HepG2 (cell line): ENCODE measurements around the gene SCAI. TPM values are rescaled to one million over a fixed set of nuclear protein-coding genes. Genes with fewer than 3 reads are reported as not detected.

Experiments used
- ATAC-seq: fragments of 200-7000 bp; cut with Tn5 transposase; 3 replicates; pipeline ENCODE4 v1.9.1; 2020; ENCODE audit warnings: mild to moderate bottlenecking, moderate library complexity
- BruUV-seq: library from RNA; stranded (reverse); fragments of 400-500 nt; replicated peaks from 2 replicates; lab custom pipeline; 2021; lab: Mats Ljungman, UMichigan
- CTCF ChIA-PET: fragments of 300-600 bp; formaldehyde crosslinking; extraction: SDS; loops from one replicate; lab custom pipeline; 2021; ENCODE audit warnings: low total read pairs, inconsistent platforms, low intra/inter-chr PET ratio; lab: Yijun Ruan, JAX
- POLR2A ChIA-PET: fragments of 350-600 bp; sonication (Branson Sonifier 250); formaldehyde crosslinking; loops from one replicate; lab custom pipeline; 2020; ENCODE audit warnings: antibody characterized with exemption, inconsistent platforms; lab: Yijun Ruan, JAX
- DNase-seq: peaks from one replicate; pipeline ENCODE4 v3.0.0-alpha.2; 2015; ENCODE audit warnings: low spot score
- FAIRE-seq: peaks from 3 replicates; lab custom pipeline; 2011; peaks lifted over from hg19 to GRCh38; lab: Jason Lieb, UNC
- H2AFZ ChIP-seq: one replicate; pipeline ENCODE4 v1.6.1; 2011; ENCODE audit warnings: low read length, inconsistent platforms
- H3K27ac ChIP-seq: fragments of 300-600 bp; 3 replicates; pipeline ENCODE4 v1.8.0; 2011; ENCODE audit warnings: mixed run types, mild to moderate bottlenecking, mixed read lengths, low read length, inconsistent platforms; ENCODE audit not compliant: insufficient read depth; ENCODE audit errors: extremely low read length
- H3K27me3 ChIP-seq, 2 experiments: fragments of 200-600 bp in 1 of 2; 2 replicates in 1 of 2; 3 replicates in 1 of 2; pipeline versions ENCODE4 v1.6.0 to v1.8.0; 2011; ENCODE audit warnings: low read length in 2 of 2, mild to moderate bottlenecking in 2 of 2, moderate library complexity in 2 of 2, inconsistent platforms in 1 of 2; ENCODE audit not compliant: insufficient read depth in 2 of 2, control insufficient read depth in 1 of 2
- H3K36me3 ChIP-seq, 2 experiments: fragments of 200-600 bp in 1 of 2; replicated peaks in 1 of 2; 2 replicates in 1 of 2; 3 replicates in 1 of 2; pipeline versions ENCODE4 v1.5.1 to v1.8.0; 2011; ENCODE audit warnings: low read length in 2 of 2, inconsistent platforms in 1 of 2; ENCODE audit not compliant: insufficient read depth in 2 of 2, control insufficient read depth in 1 of 2
- H3K4me1 ChIP-seq: 2 replicates; pipeline ENCODE4 v1.5.1; 2012; ENCODE audit warnings: low read length, inconsistent platforms; ENCODE audit not compliant: insufficient read depth
- H3K4me2 ChIP-seq: 2 replicates; pipeline ENCODE4 v1.6.0; 2011; ENCODE audit warnings: low read depth, low read length, inconsistent platforms
- H3K4me3 ChIP-seq, 3 experiments: fragments of 200-600 bp in 1 of 3; sonication (generic), shearing (Covaris generic) in 1 of 3; replicated peaks in 1 of 3; 2 replicates each; pipeline ENCODE4 v1.5.1; 2011 to 2016; ENCODE audit warnings: low read length in 3 of 3, inconsistent platforms in 2 of 3, low read depth in 2 of 3, mild to moderate bottlenecking in 2 of 3, control low read depth in 1 of 3, mixed read lengths in 1 of 3; ENCODE audit not compliant: insufficient read depth in 1 of 3
- H3K79me2 ChIP-seq: one replicate; pipeline ENCODE4 v1.6.1; 2011; ENCODE audit warnings: low read length, inconsistent platforms; ENCODE audit not compliant: insufficient read depth
- H3K9ac ChIP-seq: 2 replicates; pipeline ENCODE4 v1.6.0; 2011; ENCODE audit warnings: mild to moderate bottlenecking, low read depth, low read length, inconsistent platforms; ENCODE audit not compliant: insufficient read depth
- H3K9me3 ChIP-seq: 2 replicates; pipeline ENCODE4 v1.5.1; 2012; ENCODE audit warnings: mild to moderate bottlenecking, low read length
- H4K20me1 ChIP-seq: 2 replicates; pipeline ENCODE4 v1.6.0; 2011; ENCODE audit warnings: inconsistent platforms, mild to moderate bottlenecking, low read length, moderate library complexity; ENCODE audit not compliant: insufficient read depth
- HIVEP1 ChIP-seq: sonication (generic); formaldehyde crosslinking; IDR thresholded peaks from 2 replicates; pipeline ENCODE4 v1.4.0; 2020; ENCODE audit warnings: mild to moderate bottlenecking, missing genetic modification reagents
- HNRNPK ChIP-seq: fragments of 200-400 bp; formaldehyde crosslinking; IDR thresholded peaks from 2 replicates; pipeline ENCODE4 v1.6.1; 2018; ENCODE audit warnings: low read length, low read depth, moderate library complexity, mild to moderate bottlenecking; ENCODE audit not compliant: poor library complexity, severe bottlenecking
- ZBTB46 ChIP-seq: sonication (generic); formaldehyde crosslinking; IDR thresholded peaks from 2 replicates; pipeline ENCODE4 v1.4.0; 2020; ENCODE audit warnings: mild to moderate bottlenecking, missing genetic modification reagents, borderline replicate concordance
- ZBTB49 ChIP-seq: sonication (generic); formaldehyde crosslinking; IDR thresholded peaks from 2 replicates; pipeline ENCODE4 v1.4.0; 2020; ENCODE audit warnings: missing genetic modification reagents, borderline replicate concordance
- ZNF263 ChIP-seq: sonication (generic); formaldehyde crosslinking; IDR thresholded peaks from 2 replicates; pipeline ENCODE4 v1.4.0; 2020; ENCODE audit warnings: missing genetic modification reagents
- ZNF564 ChIP-seq: sonication (generic); formaldehyde crosslinking; IDR thresholded peaks from 2 replicates; pipeline ENCODE4 v1.8.1; 2023; ENCODE audit warnings: mild to moderate bottlenecking, missing genetic modification reagents
- in situ Hi-C: cut with HindIII; loops from 2 replicates; pipeline ENCODE4 v1.10.0; 2017; ENCODE audit warnings: low pct_unique_long_range_greater_than_20kb; ENCODE audit not compliant: extremely low pct_ligation_motif_present
- intact Hi-C: fragments of 100-400 bp; cut with micrococcal nuclease; formaldehyde crosslinking; loops from one replicate; pipeline ENCODE4 v1.10.0; 2022; ENCODE audit not compliant: unreplicated experiment
- polyA plus RNA-seq, 8 experiments: library from polyadenylated mRNA; depleted of rRNA in 3 of 8; stranded (reverse) in 7 of 8; unstranded in 1 of 8; fragments of >200 nt; fragmentation: Illumina TruSeq in 4 of 8; extraction: Trizol in 4 of 8; gene quantifications; 2 replicates each; pipeline versions ENCODE4 v1.2.1 to v1.2.3, GENCODE V29; 2011 to 2016; ENCODE audit warnings: low read depth in 4 of 8, missing spikeins in 1 of 8, mixed read lengths in 1 of 8; ENCODE audit not compliant: insufficient read depth in 1 of 8
- total RNA-seq, 5 experiments: library from RNA; depleted of rRNA; stranded (reverse); fragments of >200 nt; fragmentation: Illumina TruSeq; extraction: Trizol; gene quantifications; 2 replicates each; pipeline ENCODE4 v1.2.3, GENCODE V29; 2016; ENCODE audit warnings: low read depth in 1 of 5

Gene SCAI
- total and polyA plus RNA-seq, 2 of the 13 experiments (the other 11 are each of a cell fraction or from before 2014, with no cell fraction given): 4.4 to 8.4 TPM

- TF ChIP-seq ZBTB46 (CRISPR knock-in tag) (no peak), HIVEP1 (CRISPR knock-in tag) (0 out of 2 replicates have a peak, but pooled peaks have one; percentile 60), ZNF263 (peak; percentile 91)
These were observed 202.8 kb downstream of the SCAI start (continued) for GRCh38 chr9:124940521-124940893.

DNA sequence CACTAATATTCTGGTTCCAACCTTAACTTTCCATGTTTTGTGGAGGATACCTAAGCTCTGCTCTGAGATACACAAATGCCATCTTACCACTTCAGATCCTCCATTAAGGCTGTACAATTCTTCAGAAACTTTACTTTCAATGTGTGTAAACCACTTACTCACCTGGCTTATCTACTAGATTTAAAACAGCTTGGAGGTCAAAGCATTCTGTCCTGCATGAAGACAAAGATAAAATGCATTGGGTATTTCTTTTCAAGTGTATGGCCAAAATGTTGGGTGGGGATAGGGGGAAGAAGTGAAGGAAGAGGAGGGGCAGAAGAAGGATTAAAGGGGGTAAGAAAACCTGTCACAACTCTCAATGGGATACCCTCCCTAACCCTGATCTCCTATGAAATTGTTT is 203.4 kb downstream of the SCAI start:
- Histone ChIP-seq H2AFZ (no peak overlapping the region), H3K79me2 (peaks cover 6% of the 10 kb centered on the region), H3K36me3 (peaks cover 0 to 10% of the 10 kb centered on the region in 2 experiments; a peak in 1 of 5 replicates), H4K20me1 (no peaks in the 10 kb centered on the region), H3K9ac (peak overlapping the region; percentile 99), H3K9me3 (no peaks in the 10 kb centered on the region), H3K27me3 (no peaks in the 10 kb centered on the region; a peak in 1 of 5 replicates), H3K27ac (peak overlapping the region; percentile 100), H3K4me2 (peak overlapping the region; percentile 86), H3K4me1 (peaks cover 18% of the 10 kb centered on the region), H3K4me3 (peak overlapping the region; percentile 94 to 99 (median 94))
- DNase-seq (no peak), FAIRE-seq (peak; percentile 8), ATAC-seq (no peak)
- ChIA-PET CTCF (no interaction called here), POLR2A (interaction anchor here (0.7 kb wide), 1 partner anchor 231 kb away, joined by 3 read pairs; no protein-coding TSS in a partner anchor)
- intact Hi-C loops (loop anchor here (2.0 kb wide), 1 partner anchor 71 kb away; no protein-coding TSS in a partner anchor), in situ Hi-C loops (no loop called here)
- no TSS peak for BruUV-seq
- TF ChIP-seq ZNF564 (CRISPR knock-in tag) (no peak), ZBTB49 (CRISPR knock-in tag) (no peak), HNRNPK (peak; percentile 29)
